NT2/D1 (cell line): ENCODE measurements around the gene GRAMD4.

Experiments
- DNase-seq: peaks from one replicate; pipeline ENCODE4 v3.0.0-alpha.2; 2011; ENCODE audit warnings: low read depth, low spot score
- H3K27me3 ChIP-seq: 2 replicates; pipeline ENCODE4 v1.6.0; 2011; ENCODE audit warnings: mild to moderate bottlenecking; ENCODE audit not compliant: insufficient read length, insufficient read depth
- H3K36me3 ChIP-seq: 2 replicates; pipeline ENCODE4 v1.6.1; 2011; ENCODE audit warnings: mild to moderate bottlenecking, low read length, mixed read lengths; ENCODE audit not compliant: insufficient read depth, insufficient read length
- H3K4me1 ChIP-seq: 2 replicates; pipeline ENCODE4 v1.5.1; 2011; ENCODE audit not compliant: insufficient read depth, insufficient read length
- H3K4me3 ChIP-seq: 2 replicates; pipeline ENCODE4 v1.5.1; 2011; ENCODE audit warnings: low read depth; ENCODE audit not compliant: insufficient read length
- H3K9ac ChIP-seq: 2 replicates; pipeline ENCODE4 v1.6.0; 2011; ENCODE audit warnings: low read depth; ENCODE audit not compliant: insufficient read length
- H3K9me3 ChIP-seq: 2 replicates; pipeline ENCODE4 v1.5.1; 2011; ENCODE audit warnings: mild to moderate bottlenecking, low read length; ENCODE audit not compliant: insufficient read depth
- SUZ12 ChIP-seq: IDR thresholded peaks from 2 replicates; pipeline ENCODE4 v1.6.1; 2011; ENCODE audit not compliant: insufficient read length, insufficient read depth; ENCODE audit errors: extremely low read depth
- YY1 ChIP-seq: IDR thresholded peaks from 2 replicates; pipeline ENCODE4 v1.6.1; 2011; ENCODE audit not compliant: insufficient read length, insufficient read depth
- ZNF274 ChIP-seq: IDR thresholded peaks from 2 replicates; pipeline ENCODE4 v1.6.1; 2011; ENCODE audit warnings: mild to moderate bottlenecking, low read depth, low read length

GRAMD4 gene

GRCh38 chr22:46699091-46699490 lies 78.9 kb downstream of the GRAMD4 start:
- H3K36me3 ChIP-seq = peaks cover 71% of the 10 kb centered on the region
- no peaks in the 10 kb centered on the region for H3K9me3 ChIP-seq

GRCh38 chr22:46701262-46701661 lies 81.1 kb downstream of the GRAMD4 start:
- Histone ChIP-seq H3K4me1 (no peaks in the 10 kb centered on the region), H3K9ac (no peak overlapping the region), H3K27me3 (no peaks in the 10 kb centered on the region), H3K36me3 (peaks cover 63% of the 10 kb centered on the region), H3K4me3 (no peak overlapping the region), H3K9me3 (no peaks in the 10 kb centered on the region)
- TF ChIP-seq ZNF274 = no peak
- TF ChIP-seq YY1 = no peak
- no peak for TF ChIP-seq SUZ12
- DNase-seq = no peak

More at GRCh38 chr22:46699091-46699490, 78.9 kb downstream of the GRAMD4 start:
- Histone ChIP-seq H3K4me1 (no peaks in the 10 kb centered on the region), H3K4me3 (no peak overlapping the region), H3K27me3 (no peaks in the 10 kb centered on the region), H3K9ac (no peak overlapping the region)
- DNase-seq = no peak
- TF ChIP-seq ZNF274 = no peak

GRCh38 chr22:46703171-46703995 lies 83.2 kb downstream of the GRAMD4 start:
- Histone ChIP-seq H3K9ac (no peak overlapping the region), H3K27me3 (no peaks in the 10 kb centered on the region), H3K4me1 (no peaks in the 10 kb centered on the region), H3K4me3 (no peak overlapping the region), H3K36me3 (peaks cover 64% of the 10 kb centered on the region), H3K9me3 (no peaks in the 10 kb centered on the region)
- TF ChIP-seq ZNF274 = no peak
- no peak for TF ChIP-seq YY1
- no peak for TF ChIP-seq SUZ12
- no peak for DNase-seq

- H3K9ac ChIP-seq = no peak overlapping the region
- peaks cover 67% of the 10 kb centered on the region for H3K36me3 ChIP-seq
- no peak overlapping the region for H3K4me3 ChIP-seq
- no peaks in the 10 kb centered on the region for H3K9me3 ChIP-seq
- no peaks in the 10 kb centered on the region for H3K27me3 ChIP-seq
- DNase-seq = no peak
- TF ChIP-seq YY1 (no peak), SUZ12 (no peak), ZNF274 (no peak)
- no peaks in the 10 kb centered on the region for H3K4me1 ChIP-seq
Measured at GRCh38 chr22:46703996-46704370, 83.8 kb downstream of the GRAMD4 start.

- Histone ChIP-seq H3K9me3 (no peaks in the 10 kb centered on the region), H3K27me3 (no peaks in the 10 kb centered on the region), H3K9ac (no peak overlapping the region), H3K4me1 (peaks cover 3% of the 10 kb centered on the region), H3K36me3 (peaks cover 75% of the 10 kb centered on the region), H3K4me3 (no peak overlapping the region)
- no peak for DNase-seq
- TF ChIP-seq SUZ12 = no peak
- TF ChIP-seq YY1 = no peak
- TF ChIP-seq ZNF274 = no peak
Measured at GRCh38 chr22:46706060-46706459, 85.9 kb downstream of the GRAMD4 start.

- TF ChIP-seq SUZ12 (no peak), ZNF274 (no peak), YY1 (no peak)
- Histone ChIP-seq H3K4me3 (no peak overlapping the region), H3K27me3 (no peaks in the 10 kb centered on the region), H3K4me1 (peaks cover 3% of the 10 kb centered on the region), H3K9ac (no peak overlapping the region), H3K36me3 (peaks cover 75% of the 10 kb centered on the region), H3K9me3 (no peaks in the 10 kb centered on the region)
- DNase-seq = no peak
Measured at GRCh38 chr22:46707305-46707704, 87.1 kb downstream of the GRAMD4 start.

GRCh38 chr22:46707827-46708570 lies 87.8 kb downstream of the GRAMD4 start:
- peaks cover 73% of the 10 kb centered on the region for H3K36me3 ChIP-seq
- no peaks in the 10 kb centered on the region for H3K9me3 ChIP-seq
- no peak for TF ChIP-seq SUZ12
- TF ChIP-seq ZNF274 = no peak
- no peak for TF ChIP-seq YY1
- H3K27me3 ChIP-seq = no peaks in the 10 kb centered on the region
- no peak overlapping the region for H3K9ac ChIP-seq
- H3K4me3 ChIP-seq = no peak overlapping the region
- DNase-seq = no peak
- peaks cover 3% of the 10 kb centered on the region for H3K4me1 ChIP-seq
